Subcutaneous adipose tissue (tissue), 4 donors: ENCODE results near the gene ANKRD17. TPM values are rescaled to one million over a fixed set of nuclear protein-coding genes. Genes with fewer than 3 reads are reported as not detected.

Experiments
- CTCF ChIP-seq: fragments of 450-650 bp; IDR thresholded peaks from one replicate; pipeline ENCODE4 v1.5.1; 2016; ENCODE audit warnings: low read depth, mild to moderate bottlenecking, control low read depth, antibody characterized with exemption, moderate library complexity
- total RNA-seq, 4 donors: library from RNA; depleted of rRNA; stranded (reverse); fragments of >200 nt; gene quantifications; one replicate each; pipeline ENCODE4 v1.1.0, GENCODE V29; 2016

Gene ANKRD17
- total RNA-seq, 4 donors from 2014 or later = 54.6 to 67.7 (median 57.5) TPM

GRCh38 chr4:73166212-73166611, 92.4 kb downstream of the ANKRD17 start:
- TF ChIP-seq CTCF = no peak

GRCh38 chr4:73161527-73162185, 96.9 kb downstream of the ANKRD17 start:
- no peak for TF ChIP-seq CTCF

GRCh38 chr4:73156394-73156793, 102.2 kb downstream of the ANKRD17 start:
- no peak for TF ChIP-seq CTCF

GRCh38 chr4:73152893-73153292, 105.7 kb downstream of the ANKRD17 start:
- TF ChIP-seq CTCF = no peak

- TF ChIP-seq CTCF = no peak
These were observed 115.5 kb downstream of the ANKRD17 start for GRCh38 chr4:73142995-73143547.

- TF ChIP-seq CTCF = no peak
These were observed 118.6 kb downstream of the ANKRD17 start for GRCh38 chr4:73139991-73140390.

GRCh38 chr4:73139245-73139644, 119.4 kb downstream of the ANKRD17 start:
- no peak for TF ChIP-seq CTCF
